NCI-H2029 treated with DMSO at 0.1 percent for 48 hours (cell line): ENCODE measurements around the gene ITGA7.
A peak's percentile ranks its signal among the peaks of the same experiment; 100 is the strongest.

Source experiments
- DNase-seq: peaks from one replicate; lab custom pipeline; 2025; lab: John Stamatoyannopoulos, UW

ITGA7 gene, protein sequence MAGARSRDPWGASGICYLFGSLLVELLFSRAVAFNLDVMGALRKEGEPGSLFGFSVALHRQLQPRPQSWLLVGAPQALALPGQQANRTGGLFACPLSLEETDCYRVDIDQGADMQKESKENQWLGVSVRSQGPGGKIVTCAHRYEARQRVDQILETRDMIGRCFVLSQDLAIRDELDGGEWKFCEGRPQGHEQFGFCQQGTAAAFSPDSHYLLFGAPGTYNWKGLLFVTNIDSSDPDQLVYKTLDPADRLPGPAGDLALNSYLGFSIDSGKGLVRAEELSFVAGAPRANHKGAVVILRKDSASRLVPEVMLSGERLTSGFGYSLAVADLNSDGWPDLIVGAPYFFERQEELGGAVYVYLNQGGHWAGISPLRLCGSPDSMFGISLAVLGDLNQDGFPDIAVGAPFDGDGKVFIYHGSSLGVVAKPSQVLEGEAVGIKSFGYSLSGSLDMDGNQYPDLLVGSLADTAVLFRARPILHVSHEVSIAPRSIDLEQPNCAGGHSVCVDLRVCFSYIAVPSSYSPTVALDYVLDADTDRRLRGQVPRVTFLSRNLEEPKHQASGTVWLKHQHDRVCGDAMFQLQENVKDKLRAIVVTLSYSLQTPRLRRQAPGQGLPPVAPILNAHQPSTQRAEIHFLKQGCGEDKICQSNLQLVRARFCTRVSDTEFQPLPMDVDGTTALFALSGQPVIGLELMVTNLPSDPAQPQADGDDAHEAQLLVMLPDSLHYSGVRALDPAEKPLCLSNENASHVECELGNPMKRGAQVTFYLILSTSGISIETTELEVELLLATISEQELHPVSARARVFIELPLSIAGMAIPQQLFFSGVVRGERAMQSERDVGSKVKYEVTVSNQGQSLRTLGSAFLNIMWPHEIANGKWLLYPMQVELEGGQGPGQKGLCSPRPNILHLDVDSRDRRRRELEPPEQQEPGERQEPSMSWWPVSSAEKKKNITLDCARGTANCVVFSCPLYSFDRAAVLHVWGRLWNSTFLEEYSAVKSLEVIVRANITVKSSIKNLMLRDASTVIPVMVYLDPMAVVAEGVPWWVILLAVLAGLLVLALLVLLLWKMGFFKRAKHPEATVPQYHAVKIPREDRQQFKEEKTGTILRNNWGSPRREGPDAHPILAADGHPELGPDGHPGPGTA

GRCh38 chr12:55707841-55708694 lies at the start of gene ITGA7:
Gene ITGA7, minus strand, starts transcription at chr12:55707904. Its CDS starts 222 bp downstream, at chr12:55707682.
- DNase-seq: no peak

DNA sequence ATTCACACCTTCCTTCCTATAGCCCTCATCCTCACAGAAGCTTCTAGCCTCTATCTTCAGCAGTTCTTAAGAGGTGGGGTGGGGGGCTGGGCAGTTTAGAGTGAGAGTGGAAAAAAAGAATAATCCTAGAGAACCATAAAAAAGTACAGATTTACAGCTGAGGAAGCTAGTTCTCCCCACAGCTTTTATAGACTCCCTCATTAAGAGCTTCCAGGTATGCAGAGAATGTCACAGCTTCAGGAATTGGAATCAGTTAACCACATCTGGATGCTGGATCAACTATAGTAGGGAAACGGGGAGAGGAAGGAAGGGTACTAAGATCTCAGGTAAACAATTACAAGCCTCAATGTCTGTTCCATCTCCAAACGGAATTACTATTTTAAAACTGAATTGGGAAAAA lies 47.5 kb upstream of the ITGA7 start:
- DNase-seq: no peak

DNA sequence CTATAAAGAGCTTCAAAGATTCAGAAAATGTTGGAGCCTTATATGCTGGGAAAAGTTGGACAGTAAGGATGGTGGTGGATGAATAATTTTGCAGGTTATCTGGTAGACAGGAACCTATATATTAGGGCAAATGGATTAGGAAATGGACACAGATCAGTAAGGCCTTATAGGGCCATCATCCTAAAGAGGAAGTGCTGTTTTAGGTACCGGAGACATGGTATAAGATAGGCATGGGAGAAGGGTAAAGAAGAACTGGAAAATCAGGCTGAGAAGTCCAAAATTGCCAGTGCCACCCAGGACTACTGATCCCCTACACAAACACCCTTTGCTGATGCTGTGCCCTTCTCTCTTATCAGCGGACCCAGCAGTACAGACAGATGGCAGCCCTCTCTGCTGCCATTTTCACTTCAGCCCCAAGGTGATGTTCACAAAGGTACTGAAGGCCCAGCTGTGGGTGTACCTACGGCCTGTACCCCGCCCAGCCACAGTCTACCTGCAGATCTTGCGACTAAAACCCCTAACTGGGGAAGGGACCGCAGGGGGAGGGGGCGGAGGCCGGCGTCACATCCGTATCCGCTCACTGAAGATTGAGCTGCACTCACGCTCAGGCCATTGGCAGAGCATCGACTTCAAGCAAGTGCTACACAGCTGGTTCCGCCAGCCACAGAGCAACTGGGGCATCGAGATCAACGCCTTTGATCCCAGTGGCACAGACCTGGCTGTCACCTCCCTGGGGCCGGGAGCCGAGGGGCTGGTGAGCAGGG lies 40.7 kb upstream of the ITGA7 start:
- no peak for DNase-seq

DNA sequence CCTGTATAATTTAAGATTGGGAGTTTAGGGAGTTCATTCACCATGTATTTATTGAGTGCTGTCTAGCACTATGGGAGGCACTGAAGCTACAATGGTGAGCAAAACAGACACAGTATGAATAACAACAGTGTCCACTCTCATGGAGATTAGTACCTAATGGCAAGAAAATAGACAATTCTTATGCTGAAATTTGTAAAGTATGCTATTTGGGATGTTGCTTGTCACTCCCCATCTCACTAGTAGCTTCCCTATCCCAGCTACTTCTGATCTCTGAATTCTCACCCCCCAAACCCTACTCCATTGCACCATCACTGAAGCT lies 39.2 kb upstream of the ITGA7 start:
- DNase-seq: no peak

GRCh38 chr12:55746174-55746912 lies 38.6 kb upstream of the ITGA7 start:
- DNase-seq: no peak

GRCh38 chr12:55745361-55746173 lies 37.9 kb upstream of the ITGA7 start:
- DNase-seq: no peak

GRCh38 chr12:55744340-55745030 lies 36.8 kb upstream of the ITGA7 start:
- no peak for DNase-seq

DNA sequence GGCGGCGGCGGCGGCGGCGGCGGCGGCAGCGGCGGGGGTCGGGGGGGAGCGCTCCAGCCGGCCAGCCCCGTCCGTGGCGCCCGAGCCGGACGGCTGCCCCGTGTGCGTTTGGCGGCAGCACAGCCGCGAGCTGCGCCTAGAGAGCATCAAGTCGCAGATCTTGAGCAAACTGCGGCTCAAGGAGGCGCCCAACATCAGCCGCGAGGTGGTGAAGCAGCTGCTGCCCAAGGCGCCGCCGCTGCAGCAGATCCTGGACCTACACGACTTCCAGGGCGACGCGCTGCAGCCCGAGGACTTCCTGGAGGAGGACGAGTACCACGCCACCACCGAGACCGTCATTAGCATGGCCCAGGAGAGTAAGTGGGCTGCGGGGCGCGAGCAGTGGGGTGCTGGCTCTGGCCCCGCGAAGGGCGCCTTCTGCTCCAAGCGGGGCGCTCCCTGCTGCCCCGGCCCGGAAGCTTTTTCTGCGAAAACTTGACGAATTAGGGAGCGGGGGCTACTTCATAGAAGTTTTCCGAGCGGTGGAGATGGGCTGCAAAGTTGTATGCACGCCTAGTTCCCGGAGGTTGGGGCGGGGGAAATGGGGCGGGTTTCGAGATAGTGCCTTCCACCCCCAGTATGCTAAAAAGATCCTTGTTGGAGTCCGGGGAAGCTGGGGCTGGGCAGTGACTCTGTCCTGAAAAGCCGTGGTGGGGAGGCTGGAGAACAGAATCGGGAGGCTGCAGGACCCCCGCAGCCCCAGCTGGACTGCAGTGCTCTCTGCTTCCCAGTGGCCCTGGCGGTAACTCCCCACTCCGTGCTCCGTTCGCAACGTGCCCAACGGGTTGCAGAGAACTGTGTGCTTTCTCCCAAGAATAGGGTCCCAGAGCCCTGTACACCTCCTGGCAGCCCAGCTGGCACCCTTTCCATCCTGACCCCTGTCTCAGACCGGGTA lies 36.0 kb upstream of the ITGA7 start:
- DNase-seq: no peak

- DNase-seq: peak; percentile 34
Measured at GRCh38 chr12:55742719-55743405, 35.2 kb upstream of the ITGA7 start, which contains the start of gene GDF11. Gene GDF11, plus strand, starts transcription at chr12:55743122. Its CDS starts 195 bp downstream, at chr12:55743317.

DNA sequence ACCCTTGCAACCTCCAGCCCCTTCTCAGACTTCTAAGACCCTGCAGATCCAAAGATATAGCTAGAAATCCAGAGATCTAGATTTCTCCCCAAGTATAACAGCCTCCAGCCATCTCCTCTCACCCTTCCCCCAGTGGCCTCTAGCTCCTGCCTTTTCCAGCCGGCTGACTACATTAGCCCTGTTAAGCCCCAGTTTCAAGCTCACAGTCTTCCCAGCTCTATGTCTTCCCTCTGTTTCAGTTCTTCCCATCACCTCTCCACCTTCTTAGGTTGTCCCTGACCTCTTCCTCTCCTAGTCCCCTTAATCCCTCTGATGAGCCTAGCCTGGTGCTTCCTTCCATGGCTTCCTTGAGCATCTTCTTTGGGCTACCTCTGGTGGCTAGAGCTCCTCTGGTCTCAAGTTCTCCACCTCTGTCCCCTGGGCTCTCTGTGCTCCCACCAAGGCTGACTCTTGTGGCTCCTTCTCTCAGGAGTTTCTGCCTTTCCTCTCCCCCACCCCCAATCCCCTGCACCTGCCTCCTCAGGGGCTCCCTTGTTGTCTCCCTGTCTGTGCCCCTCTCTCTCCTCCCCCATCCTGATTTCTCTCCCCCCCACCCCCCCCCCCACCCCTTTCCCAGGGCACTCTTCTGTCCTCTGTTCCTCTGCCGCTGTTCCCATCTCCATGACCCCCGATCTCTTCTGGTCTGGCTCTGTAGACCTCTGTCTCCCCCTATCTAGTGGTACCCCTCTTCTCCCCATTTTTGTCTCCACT lies 34.4 kb upstream of the ITGA7 start:
- DNase-seq: no peak

GRCh38 chr12:55739025-55739378 lies 31.3 kb upstream of the ITGA7 start:
- DNase-seq: no peak

DNA sequence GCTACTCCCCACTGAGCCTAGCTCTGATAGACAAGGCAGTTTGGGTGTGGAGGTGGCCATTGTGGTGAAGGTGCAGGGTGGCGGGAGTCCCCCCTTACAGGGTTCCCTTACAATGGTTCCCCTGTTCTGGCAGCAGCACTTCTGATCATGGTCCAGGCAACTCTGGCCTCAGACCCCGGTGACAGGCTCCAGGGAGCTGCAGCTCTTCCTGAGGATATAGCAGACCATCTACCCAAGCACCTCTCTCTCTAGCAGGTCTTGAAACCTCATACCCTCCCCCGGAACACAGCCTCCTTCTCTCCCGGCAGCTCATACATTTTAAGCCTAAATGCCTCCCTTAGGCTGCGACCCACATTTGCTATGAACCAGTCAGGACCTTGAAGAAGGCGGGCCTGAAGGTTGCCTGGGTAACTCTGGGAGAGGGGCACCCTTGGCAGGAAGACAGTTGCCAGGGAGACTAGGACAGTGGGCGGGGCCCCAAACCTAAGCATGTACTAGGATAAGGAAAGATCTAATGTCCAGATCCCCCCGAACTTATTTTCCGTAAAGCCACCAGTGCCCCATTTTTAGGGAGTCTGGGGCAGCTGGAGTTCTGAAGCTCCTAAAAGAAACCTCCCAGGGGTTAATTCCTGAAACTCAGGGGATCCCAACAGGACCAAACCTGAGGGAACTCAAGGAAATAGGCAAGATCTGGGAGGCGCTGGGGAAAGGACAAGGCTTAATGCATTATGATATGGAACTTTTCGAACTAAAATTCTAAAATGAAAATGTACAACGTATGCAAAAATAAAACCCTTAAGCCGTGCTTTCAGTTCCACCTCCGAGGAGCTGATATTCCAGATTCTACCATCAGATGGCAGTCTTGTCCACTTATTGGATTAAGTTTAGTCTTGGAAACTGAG lies 30.7 kb upstream of the ITGA7 start:
- DNase-seq: peak; percentile 70

DNA sequence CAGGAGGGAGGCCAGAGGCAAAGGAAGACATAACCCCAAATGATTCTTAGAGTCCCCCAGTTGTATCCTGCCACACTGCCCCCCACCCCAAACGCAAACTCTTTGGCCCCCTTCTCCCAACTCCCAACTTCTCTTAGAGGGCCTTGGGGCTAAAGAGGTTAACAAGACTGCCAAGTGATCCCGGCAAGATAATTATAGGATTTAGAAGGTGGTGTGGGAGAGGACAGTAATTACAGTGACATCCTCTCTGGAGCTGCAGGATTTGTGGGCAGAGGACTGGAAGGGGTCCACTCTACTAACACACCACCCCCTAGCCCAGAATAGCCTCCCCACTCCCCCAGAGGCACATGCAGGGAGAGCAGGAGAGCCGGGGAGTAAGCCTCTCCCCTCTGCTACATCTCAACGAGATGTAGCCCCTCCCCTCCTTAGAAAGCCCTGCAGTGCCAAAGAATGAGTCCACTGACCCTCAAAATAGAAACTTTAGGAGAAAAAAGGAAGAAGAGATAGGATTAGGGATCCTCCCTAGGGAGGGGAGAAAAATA lies 29.9 kb upstream of the ITGA7 start:
- DNase-seq: no peak

GRCh38 chr12:55736780-55737580 lies 29.3 kb upstream of the ITGA7 start:
- peak; percentile 31 for DNase-seq
